H1 (cell line): Measurements from ENCODE around the gene DDIAS. TPM values are rescaled to one million over a fixed set of nuclear protein-coding genes. Genes with fewer than 3 reads are reported as not detected.

Experiments
- GABPA ChIP-seq: IDR thresholded peaks from 2 replicates; pipeline ENCODE4 v1.6.1; 2011; ENCODE audit warnings: mild to moderate bottlenecking, low read length, moderate library complexity, borderline replicate concordance; ENCODE audit not compliant: insufficient read depth
- HDAC6 ChIP-seq: IDR thresholded peaks from one replicate; pipeline ENCODE4 v1.7.1; 2012; ENCODE audit warnings: low read depth, mild to moderate bottlenecking, inconsistent platforms, low read length, moderate library complexity
- KDM5A ChIP-seq: fragments of 200-600 bp; IDR thresholded peaks from 2 replicates; pipeline ENCODE4 v1.7.1; 2012; ENCODE audit warnings: mild to moderate bottlenecking, low read length, inconsistent platforms, mixed read lengths
- MAFK ChIP-seq: IDR thresholded peaks from 2 replicates; pipeline ENCODE4 v1.6.1; 2012; ENCODE audit warnings: low read depth, mild to moderate bottlenecking, improper control_type of control experiment, low read length
- MAX ChIP-seq: IDR thresholded peaks from 2 replicates; pipeline ENCODE4 v1.6.1; 2012; ENCODE audit warnings: inconsistent platforms
- POLR2AphosphoS5 ChIP-seq: IDR thresholded peaks from 2 replicates; pipeline ENCODE4 v1.6.1; 2011; ENCODE audit warnings: low read depth, low read length
- SP4 ChIP-seq: IDR thresholded peaks from 2 replicates; pipeline ENCODE4 v1.6.1; 2012; ENCODE audit warnings: low read length, inconsistent platforms
- SUZ12 ChIP-seq: fragments of 200-600 bp; sonication (generic); IDR thresholded peaks from 2 replicates; pipeline ENCODE4 v1.6.1; 2012; ENCODE audit warnings: mild to moderate bottlenecking, inconsistent platforms, low read length, moderate library complexity, mixed read lengths
- polyA plus RNA-seq, 7 experiments: library from polyadenylated mRNA; depleted of rRNA in 3 of 7; stranded (reverse) in 5 of 7; unstranded in 2 of 7; fragments of >200 nt in 5 of 7; fragments of 200-250 nt in 2 of 7; gene quantifications; 1 replicate in 5 of 7; 2 replicates in 1 of 7; 4 replicates in 1 of 7; pipeline versions ENCODE4 v1.2.1 to v1.2.3, GENCODE V29; 2011 to 2013; ENCODE audit warnings: missing spikeins in 2 of 7, mixed read lengths in 2 of 7
- total RNA-seq: library from RNA; stranded (reverse); fragmentation: NEBNext Ultra II Directional; extraction: Animal tissue kit (Norgen Biotek cat#: 25700); gene quantifications from 2 replicates; pipeline ENCODE4 v1.2.1, GENCODE V29; 2021
- TF ChIP-seq, protein P1 (sequence below): IDR thresholded peaks from 2 replicates; pipeline ENCODE4 v1.6.1; 2011; ENCODE audit warnings: low read depth, mild to moderate bottlenecking, low read length; ENCODE audit not compliant: insufficient read depth

DDIAS gene
- total and polyA plus RNA-seq, 2 of the 8 experiments (the other 6 are each of a cell fraction or from before 2014, with no cell fraction given), result 11.6 to 25.7 TPM

DNA sequence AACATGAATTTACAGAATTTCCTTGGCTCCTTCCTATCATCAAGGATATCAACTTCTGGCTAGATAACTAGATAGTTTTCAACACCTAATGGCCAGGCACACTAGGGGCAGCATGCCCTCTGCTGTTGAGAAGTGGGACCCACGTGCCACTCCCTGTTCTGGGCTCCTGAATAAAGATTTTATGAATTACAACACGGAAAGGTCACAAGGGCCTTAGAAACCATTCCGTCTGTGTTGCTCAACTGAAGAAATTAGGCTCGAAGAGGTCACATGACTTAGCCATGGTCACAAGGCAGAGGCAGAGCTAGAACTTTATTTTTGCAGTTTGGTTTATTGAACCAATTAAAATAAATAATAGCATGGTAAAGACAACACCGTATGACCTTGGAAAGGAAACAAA is 37.3 kb upstream of the DDIAS start (continued):
- no peak for TF ChIP-seq SP4
- no peak for TF ChIP-seq SUZ12
- no peak for TF ChIP-seq HDAC6
- no peak for TF ChIP-seq GABPA
- TF ChIP-seq MAFK, result no peak
- TF ChIP-seq, protein P1, sequence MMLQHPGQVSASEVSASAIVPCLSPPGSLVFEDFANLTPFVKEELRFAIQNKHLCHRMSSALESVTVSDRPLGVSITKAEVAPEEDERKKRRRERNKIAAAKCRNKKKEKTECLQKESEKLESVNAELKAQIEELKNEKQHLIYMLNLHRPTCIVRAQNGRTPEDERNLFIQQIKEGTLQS, result peak; percentile 32; the same call in 1 of the 2 replicates
- no peak for TF ChIP-seq KDM5A
- TF ChIP-seq POLR2AphosphoS5, result no peak
- peak; percentile 78 for TF ChIP-seq MAX
